ENCODE results near the gene HCST. TPM values are rescaled to one million over a fixed set of nuclear protein-coding genes. Genes with fewer than 3 reads are reported as not detected.
A peak's percentile ranks its signal among the peaks of the same experiment; 100 is the strongest.

HCST gene
- total and polyA plus RNA-seq, 2 of the 13 experiments (the other 11 are each of a cell fraction or from before 2014, with no cell fraction given), result 0.24 to 1.2 TPM

- TF ChIP-seq ZNF646 (CRISPR knock-in tag; IDR thresholded peaks at IDR 0.05) (no peak), SETDB1 (CRISPR knock-in tag; IDR thresholded peaks at IDR 0.05; ENCODE audit: borderline replicate concordance) (no peak), RELA (CRISPR knock-in tag; IDR thresholded peaks at IDR 0.05) (no peak), ZSCAN29 (CRISPR knock-in tag; conservative IDR thresholded peaks at IDR 0.05) (no peak), ZNF644 (CRISPR knock-in tag; IDR thresholded peaks at IDR 0.05; ENCODE audit: low read depth) (no peak), PITX1 (CRISPR knock-in tag; IDR thresholded peaks at IDR 0.05) (peak; percentile 42; the same call in 1 of the 2 replicates), ESRRA (CRISPR knock-in tag; IDR thresholded peaks at IDR 0.05; ENCODE audit: low read depth) (0 out of 2 replicates have a peak, but pooled peaks have one; percentile 32), CEBPZ (IDR thresholded peaks at IDR 0.05; ENCODE audit: low read length) (no peak), ZUFSP (CRISPR knock-in tag; IDR thresholded peaks at IDR 0.05; ENCODE audit: borderline replicate concordance) (no peak), ZFP82 (CRISPR knock-in tag; IDR thresholded peaks at IDR 0.05; ENCODE audit: borderline replicate concordance) (no peak), ZMYM3 (CRISPR knock-in tag; IDR thresholded peaks at IDR 0.05) (no peak), HMGA1 (CRISPR knock-in tag; conservative IDR thresholded peaks at IDR 0.05) (no peak), HNF1B (CRISPR knock-in tag; IDR thresholded peaks at IDR 0.05) (0 out of 2 replicates have a peak, but pooled peaks have one; percentile 17)
These were observed 39.8 kb upstream of the HCST start (continued) for GRCh38 chr19:35862528-35862927.
